Ramos (cell line): ENCODE results near the gene GRB2.
"Not testable (repeated sequence)": the region's sequence is repeated elsewhere in the genome, so short reads cannot be mapped to it uniquely, and the experiment has no call there.

Experiments
- in situ Hi-C: fragments of 300-500 bp; cut with MboI; formaldehyde crosslinking; loops from one replicate; pipeline ENCODE4 v1.14.3; 2022; ENCODE audit warnings: low sequenced_read_pairs; ENCODE audit not compliant: unreplicated experiment

Gene GRB2

DNA sequence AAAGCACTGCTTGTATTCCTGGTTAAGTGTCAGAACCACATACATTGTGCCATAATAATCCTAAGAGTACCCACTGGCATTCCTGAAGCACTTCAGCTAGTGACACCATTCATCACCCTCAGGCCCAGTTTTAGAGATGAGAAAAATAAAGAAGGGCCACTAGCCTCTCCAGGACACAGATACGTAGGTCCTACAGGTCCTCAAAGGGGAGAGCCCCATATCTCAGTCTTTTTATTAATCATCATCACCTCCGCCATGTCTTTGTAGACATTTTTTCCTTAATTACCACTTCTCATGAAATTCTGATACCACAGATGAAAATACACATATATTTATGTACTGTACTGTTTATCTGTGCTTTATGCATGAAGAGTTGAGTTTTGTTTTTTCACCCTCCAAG lies 43.5 kb downstream of the GRB2 start:
- in situ Hi-C loops: no loop called here

DNA sequence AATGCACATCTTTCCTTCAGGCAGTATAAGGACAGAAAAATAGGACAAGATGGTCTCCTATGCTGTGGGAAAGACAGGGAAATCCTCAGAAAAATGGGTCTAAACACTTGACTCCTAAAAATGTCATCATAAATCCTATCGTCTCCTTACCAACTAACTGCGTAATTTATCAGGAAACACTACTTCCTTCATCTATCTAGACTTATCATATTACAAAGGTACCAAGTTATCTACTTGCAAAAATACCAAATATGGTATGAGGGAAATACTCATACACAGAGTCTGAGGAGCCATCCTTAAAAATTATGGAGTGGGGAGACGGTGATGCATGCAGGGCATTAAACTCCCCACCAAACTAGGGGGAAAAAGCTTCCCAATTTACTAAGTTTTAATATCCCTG lies 44.1 kb downstream of the GRB2 start:
- in situ Hi-C loops: no loop called here

DNA sequence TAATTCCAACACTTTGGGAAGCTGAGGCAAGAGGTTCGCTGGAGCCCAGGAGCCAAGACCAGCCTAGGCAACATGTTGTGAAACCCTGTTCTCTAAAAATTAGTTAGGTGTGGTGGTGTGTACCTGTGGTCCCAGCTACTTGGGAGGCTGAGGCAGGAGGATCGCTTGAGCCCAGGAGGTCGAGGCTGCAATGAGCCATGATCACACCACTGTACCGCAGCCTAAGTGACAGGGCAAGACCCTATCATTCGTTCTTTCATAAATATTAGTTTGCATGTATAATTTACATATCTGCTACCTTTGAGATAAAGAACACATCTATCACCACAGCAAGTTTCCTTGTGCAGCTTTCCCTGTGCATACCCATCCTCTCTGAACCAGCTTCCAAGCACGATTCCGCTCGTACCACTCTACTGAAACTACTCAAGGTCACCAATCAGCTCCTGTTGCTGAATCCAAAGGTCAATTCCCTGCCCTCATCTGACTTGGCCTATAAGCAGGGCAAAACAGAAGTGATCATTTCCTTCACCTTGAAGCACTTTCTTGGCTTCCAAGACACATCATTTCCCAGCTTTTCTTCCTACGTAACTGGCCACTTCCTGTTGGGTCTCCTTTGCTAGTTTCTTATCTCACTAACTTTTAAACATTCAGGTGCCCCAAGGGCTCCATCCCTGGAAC lies 49.1 kb downstream of the GRB2 start:
- in situ Hi-C loops: no loop called here

GRCh38 chr17:75353176-75353575 lies 52.3 kb downstream of the GRB2 start:
- in situ Hi-C loops: no loop called here

- in situ Hi-C loops: no loop called here
Observed at GRCh38 chr17:75352079-75352569, 53.4 kb downstream of the GRB2 start.

- in situ Hi-C loops: no loop called here
Observed at GRCh38 chr17:75350706-75351105, 54.8 kb downstream of the GRB2 start.

DNA sequence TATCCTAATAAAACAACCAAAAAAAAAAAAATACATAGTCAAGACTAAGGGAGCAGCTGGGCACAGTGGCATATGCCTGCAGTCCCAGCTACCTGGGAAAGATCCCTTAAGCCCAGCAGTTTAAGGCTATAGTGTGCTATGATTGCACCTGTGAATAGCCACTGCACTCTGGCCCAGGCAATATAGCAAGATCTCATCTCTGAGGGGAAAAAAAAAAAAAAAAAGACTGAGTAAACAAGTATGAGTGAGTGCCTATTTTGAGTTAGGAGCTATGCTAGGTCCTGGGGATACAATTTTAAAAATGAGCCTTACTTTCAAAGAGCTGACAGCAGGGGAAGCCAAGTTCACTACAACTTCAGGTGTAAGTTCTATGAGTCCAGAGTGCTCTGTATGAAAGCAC lies 55.4 kb downstream of the GRB2 start:
- in situ Hi-C loops: no loop called here

- in situ Hi-C loops: no loop called here
Observed at GRCh38 chr17:75349589-75349988, 55.9 kb downstream of the GRB2 start.

- in situ Hi-C loops: no loop called here
Observed at GRCh38 chr17:75348386-75349012, 57.0 kb downstream of the GRB2 start.

GRCh38 chr17:75346906-75347305 lies 58.6 kb downstream of the GRB2 start:
- in situ Hi-C loops: no loop called here

- in situ Hi-C loops: not testable (repeated sequence)
Observed at GRCh38 chr17:75346368-75346767, 59.1 kb downstream of the GRB2 start.

DNA sequence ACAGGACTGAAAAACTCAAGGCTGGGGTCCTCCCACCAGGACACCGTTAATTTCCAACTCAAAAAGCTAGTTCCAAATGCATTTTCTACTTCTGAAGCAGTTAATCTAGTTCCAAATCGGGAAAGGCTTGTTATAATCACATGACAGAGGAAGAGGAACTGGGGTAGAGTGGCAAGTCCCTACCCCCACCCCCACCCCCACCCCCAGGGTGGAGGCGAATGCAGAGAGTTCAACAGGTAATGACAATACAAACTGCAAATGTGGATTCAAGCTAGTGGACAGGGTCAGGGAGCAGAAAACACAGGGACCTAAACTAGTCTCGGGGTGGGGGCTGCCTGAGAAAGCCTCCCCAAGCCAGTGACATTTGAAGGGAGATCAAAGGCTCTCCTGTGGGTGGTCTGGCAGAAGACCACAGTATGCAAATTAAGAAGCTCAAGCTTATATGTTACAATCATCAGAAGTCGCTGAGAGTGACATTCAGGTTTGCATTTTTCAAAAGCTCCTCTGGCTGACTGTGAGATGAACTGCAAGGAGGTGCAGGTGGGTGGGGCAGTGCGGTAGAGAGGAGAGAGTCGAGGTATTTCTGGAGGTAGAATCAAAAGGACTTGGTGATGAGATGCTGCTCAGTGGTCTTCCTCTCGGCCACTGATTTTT lies 59.8 kb downstream of the GRB2 start:
- in situ Hi-C loops: no loop called here

GRCh38 chr17:75344666-75345065 lies 60.8 kb downstream of the GRB2 start:
- in situ Hi-C loops: no loop called here

DNA sequence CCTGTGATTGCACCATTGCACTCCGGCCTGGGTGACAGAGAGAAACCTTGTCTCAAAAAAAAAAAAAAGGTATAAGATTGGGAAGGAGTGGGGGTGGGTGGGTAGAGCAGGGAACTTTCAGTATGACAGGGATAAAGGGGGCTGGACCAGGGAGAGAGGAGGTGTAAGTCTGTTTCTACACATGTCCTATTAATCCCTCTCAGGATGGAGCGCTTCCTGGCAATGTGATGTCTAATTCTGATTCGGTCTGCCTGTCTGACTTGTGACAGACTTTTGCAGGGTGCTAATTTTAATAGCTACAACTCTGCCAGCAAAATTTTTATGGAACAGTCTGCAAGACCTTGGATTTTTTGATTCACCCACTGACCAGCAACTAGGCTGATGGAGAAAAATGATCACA lies 62.5 kb downstream of the GRB2 start:
- in situ Hi-C loops: no loop called here

- in situ Hi-C loops: no loop called here
Observed at GRCh38 chr17:75341784-75342486, 63.5 kb downstream of the GRB2 start.

GRCh38 chr17:75340631-75341030 lies 64.8 kb downstream of the GRB2 start:
- in situ Hi-C loops: no loop called here

GRCh38 chr17:75339971-75340370 lies 65.5 kb downstream of the GRB2 start:
- in situ Hi-C loops: no loop called here

DNA sequence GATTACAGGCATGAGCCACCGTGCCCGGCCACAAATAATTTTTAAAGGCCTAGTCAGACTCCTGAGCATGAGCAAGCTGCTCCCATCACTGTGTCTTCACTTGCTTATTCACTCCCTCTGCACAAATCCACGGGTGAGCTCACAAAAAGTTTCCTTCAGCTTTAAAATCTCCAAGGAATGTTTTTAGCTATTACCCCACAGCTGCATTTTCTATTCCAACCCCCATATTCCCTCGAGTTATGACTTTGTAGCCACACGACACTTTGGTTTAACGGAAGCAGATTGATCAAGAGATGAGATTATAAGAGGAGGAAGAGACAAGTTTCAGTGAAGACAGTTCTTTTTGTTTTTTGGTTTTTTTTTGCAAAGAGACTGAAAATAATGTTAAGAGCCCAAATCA lies 67.1 kb downstream of the GRB2 start:
- in situ Hi-C loops: no loop called here

DNA sequence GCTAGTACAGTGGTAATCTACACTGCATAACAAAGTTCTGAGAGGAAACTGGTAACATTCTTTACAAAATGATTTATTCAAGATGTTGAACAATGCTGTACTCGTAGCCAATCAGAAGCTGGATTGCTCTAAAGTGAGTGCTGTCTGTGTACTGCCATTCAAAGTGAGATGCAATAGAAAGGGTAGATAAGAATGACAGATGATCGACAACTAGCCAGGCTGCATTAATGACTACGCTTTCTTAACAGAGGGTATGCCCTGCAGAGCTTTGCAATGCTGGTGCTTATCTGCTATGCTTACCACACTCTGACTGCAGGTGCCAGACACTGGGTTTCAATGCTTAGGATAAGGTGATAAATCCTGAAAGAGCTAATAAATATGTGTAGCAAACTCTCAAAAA lies 70.2 kb downstream of the GRB2 start:
- in situ Hi-C loops: no loop called here

DNA sequence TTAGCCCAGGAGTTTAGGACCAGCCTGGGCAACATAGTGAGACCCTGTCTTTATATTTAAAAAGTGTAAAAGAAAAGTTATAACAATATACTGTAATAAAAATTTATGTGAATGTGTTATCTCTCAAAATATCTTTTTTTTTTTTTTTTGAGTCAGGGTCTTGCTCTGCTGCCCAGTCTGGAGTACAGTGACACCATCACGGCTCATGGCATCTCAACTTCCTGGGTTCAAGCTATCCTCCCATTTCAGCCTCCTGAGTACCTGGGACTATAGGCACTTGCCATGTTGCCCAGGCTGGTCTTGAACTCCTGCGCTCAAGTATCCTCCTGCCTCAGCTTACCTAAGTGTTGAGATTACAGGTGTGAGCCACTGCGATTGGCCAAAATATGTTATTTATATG lies 70.8 kb downstream of the GRB2 start:
- in situ Hi-C loops: no loop called here

DNA sequence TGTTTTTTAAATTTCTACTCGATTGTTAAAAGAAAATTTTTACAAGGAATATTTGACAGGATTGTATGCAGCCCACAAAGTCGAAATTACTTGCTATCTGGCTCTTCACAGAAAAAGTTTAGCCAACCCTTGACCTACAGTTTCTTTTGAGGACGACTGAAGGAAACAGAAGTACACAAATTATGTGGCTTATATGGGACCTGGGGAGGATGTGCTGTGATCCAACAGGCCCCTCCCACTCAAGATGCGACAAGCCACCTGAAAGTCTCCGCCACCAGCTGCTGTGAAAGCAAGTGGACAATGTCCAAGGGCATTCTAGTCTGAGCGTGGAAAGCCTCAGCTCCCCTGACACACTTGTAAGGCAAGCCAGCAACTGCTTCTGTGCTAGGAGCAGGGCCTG lies 73.8 kb downstream of the GRB2 start:
- in situ Hi-C loops: no loop called here
